GM11168 (cell line): ENCODE data around the gene EPHX1.

Experiments used
- in situ Hi-C: fragments of 300-500 bp; cut with MboI; formaldehyde crosslinking; loops from one replicate; pipeline ENCODE4 v1.12.0; 2022; ENCODE audit warnings: low sequenced_read_pairs; ENCODE audit not compliant: unreplicated experiment

EPHX1 gene

GRCh38 chr1:225857256-225857655, 47.3 kb downstream of the EPHX1 start:
- in situ Hi-C loops = no loop called here

DNA sequence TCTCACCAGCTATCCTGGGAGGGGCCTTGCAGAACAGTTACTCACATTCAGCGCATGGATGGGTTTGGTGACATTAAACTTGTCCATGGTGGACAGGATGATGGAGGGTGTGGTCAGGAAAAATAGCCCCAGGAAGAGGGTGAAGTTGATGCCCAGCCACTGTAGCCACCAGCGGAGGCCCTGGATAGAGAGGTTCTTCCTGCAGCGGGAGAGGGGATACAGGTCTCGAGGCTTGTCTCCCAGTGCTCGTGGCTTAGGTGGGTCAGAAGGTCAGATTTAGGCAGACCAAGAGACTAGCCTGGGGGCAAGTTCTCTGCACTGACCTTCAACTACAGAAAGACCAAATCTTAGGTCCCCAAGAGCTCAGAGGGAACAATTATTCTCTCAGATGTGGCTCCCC, 49.2 kb downstream of the EPHX1 start:
- in situ Hi-C loops = no loop called here

DNA sequence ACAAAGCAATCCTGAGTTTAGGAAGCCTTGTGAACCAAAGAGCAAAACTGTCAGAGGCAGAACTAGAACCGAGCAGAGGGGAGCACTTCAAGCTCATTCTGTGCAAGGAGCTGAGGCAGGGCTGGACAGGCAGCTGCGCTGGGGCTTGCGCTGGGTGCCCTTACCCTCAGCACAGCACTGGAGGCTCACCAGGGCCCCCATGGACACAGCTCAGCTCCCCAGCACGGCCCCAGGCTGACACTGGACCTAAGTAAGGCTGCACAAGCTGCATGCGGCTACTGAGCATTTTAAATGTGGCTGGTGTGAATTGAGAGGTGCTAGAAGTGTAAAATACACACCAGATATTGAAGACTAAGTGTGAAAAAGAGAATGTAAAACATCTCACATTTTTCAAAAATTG, 50.2 kb downstream of the EPHX1 start:
- in situ Hi-C loops = no loop called here

DNA sequence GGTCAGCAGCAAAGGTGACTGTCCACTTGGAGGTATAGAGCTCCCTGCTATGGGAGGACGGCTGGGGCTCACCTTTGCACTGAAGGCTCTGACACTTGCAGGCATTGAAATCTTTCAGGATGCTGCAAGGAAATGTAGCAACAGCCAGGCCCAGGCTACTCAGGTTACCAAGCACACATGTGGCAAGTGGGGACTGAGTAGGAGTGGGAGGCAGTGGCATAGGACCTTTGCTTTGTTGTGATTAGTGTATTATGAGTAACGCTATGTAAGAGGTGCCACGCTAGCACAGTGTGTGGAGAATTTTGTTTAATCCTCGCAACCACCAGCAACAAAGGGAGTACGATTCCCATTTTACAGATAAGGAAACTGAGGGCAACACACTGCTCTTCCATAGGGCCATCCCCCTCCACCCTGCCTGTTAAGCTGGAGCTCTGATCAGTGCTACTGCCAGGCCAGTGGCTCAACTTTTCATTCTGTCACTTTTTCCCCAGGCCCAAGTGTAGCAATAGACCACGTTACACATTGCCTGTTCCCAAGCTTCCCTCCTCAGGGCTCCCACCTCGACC, 51.0 kb downstream of the EPHX1 start:
- in situ Hi-C loops = no loop called here

DNA sequence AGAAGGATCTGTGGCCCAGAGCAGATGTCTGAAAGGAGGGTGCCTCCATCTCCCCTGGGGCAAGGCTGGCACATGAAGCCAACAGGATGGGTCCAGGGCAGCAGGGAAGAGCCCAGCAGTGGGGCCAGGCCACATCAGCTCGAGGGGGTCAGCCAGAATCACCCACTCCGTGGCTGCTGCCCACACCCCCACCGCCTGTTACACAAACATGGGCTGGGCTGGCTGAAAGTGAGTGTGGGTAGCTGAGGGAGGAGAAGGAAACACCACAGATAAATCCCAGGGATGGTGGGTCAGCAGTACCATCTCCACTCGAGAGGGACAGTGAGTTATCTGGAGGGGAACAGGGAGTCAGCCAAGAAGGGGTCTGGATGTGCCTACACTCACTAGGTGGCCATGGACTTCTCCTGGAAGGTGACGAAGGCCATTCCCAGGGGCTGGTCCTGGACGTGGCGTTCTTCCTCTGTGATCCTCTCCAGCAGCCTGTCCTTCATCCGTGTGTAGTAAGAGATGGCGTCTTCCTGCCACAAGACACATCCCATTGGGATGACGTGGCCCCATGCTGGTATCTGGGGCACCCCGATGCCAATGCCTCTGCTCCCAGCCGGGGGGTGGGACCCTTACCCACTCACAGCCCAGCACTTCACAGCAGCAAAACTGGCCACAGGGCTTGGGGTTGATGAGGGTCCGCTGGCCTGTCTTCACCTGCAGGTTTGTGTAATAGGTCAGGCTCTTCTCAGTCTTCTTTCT, 52.1 kb downstream of the EPHX1 start:
- in situ Hi-C loops = no loop called here

- in situ Hi-C loops = no loop called here
These were observed 52.6 kb downstream of the EPHX1 start for GRCh38 chr1:225862581-225862950.

DNA sequence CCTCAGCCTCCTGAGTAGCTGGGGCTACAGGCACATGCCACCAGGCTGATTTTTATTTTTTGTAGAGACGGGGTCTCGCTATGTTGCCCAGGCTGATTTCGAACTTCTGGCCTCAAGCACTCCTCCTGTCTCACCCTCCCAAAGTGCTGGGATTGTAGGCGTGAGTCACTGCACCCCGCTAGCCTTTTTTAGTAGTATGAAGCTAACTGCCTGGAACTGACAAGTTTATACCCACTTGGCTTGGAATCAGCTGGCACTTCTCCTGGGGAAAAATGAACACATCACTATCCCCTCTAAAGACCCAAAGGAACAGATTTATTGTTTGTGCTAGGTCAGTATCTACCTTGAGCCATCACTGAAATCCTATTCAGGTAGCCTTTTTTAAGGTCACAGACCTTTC, 53.2 kb downstream of the EPHX1 start:
- in situ Hi-C loops = no loop called here

DNA sequence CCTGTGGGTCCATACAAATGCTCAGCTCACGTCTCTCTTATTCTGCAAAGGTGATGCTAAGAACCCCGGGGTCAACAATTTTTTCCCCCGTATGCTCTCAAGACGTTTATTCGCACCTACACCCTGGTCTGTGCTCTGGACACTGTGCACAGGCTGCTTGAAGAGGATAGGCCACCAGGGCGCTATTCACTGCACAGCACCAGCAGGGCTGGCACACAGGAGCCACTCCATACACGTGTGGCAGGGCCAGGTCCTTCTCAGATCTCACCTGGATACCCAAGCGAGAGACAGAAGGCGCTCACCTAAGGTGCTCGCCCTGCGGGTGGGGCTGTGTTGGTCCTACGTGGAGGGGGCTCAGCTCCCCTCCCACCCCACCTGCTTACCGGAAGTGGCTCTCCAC, 55.6 kb downstream of the EPHX1 start:
- in situ Hi-C loops = no loop called here

DNA sequence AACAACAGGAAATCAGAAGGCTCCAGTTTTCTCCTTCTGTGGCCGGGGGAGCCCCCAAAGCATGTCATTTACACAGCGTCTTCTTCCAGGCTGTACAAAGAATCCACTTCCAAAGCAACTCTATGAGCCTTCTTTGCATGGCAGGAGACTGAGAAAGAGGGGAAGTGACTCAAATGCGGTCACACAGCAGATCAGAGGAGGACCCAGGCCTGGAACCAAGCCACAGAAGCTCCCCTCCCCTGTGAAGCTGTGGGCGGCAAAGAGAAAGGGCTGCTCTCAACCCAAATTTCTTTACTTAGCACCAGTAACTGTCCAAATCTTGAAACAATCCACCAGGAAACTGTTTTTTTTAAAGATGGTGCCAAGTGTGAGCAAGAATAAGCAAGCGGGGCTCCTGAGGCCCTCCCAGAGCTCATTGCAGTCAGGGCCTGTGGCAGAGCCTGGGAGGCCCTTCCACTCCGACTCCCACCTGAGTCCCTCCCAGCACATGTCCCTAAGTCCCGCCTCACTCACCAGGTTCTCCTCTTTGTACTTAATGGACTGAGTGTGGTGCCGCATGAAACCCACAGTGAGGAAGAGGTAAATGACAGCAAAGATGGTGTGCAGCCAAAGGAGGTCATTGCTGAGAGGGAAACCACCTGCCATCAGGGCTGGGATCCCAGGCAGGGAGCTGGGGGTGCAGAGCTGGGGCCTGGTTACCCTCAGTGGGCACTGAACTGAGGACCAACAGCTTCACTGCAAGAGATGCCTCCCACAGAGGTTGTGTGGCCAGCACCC, 56.3 kb downstream of the EPHX1 start:
- in situ Hi-C loops = no loop called here

DNA sequence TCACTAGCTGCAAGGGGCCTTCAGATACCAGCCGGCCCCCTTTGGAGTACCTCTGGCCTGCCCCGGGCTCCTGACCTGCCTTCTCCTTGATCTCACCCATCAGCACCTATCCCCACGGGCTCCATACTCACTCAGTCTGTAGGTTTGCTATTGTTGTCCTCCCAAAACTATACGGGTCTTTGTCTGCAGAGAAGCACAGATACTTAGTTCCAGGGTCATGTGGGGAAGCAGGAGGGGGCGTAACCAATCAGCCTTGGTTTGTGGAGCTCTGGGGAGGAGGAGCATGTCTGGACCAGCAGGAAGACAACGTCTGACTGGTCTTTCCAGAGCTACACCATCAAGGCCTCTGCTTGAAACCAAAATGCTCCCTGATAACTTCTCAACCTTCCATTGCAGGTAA, 57.1 kb downstream of the EPHX1 start:
- in situ Hi-C loops = no loop called here

GRCh38 chr1:225868631-225869330, 58.9 kb downstream of the EPHX1 start:
- in situ Hi-C loops = no loop called here

- in situ Hi-C loops = no loop called here
These were observed 61.0 kb downstream of the EPHX1 start for GRCh38 chr1:225870911-225871310.

- in situ Hi-C loops = no loop called here
These were observed 61.6 kb downstream of the EPHX1 start for GRCh38 chr1:225871359-225872074.

DNA sequence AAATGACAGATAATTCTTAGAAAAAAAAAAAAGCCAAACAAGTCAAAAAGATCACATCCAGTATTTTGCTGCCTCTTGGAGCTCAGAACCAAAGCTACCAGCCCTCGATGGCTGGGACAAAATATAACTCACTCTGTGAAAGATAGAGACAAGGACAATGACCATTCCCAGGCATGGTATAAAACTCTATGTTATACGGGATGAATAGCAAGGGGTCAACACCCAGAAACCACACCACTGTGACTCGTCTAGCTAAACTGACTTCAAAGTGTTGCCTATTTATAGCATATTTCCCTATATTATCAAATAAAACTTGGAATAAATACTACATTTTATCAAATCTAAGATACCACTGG, 62.1 kb downstream of the EPHX1 start:
- in situ Hi-C loops = no loop called here

GRCh38 chr1:225873281-225873850, 63.4 kb downstream of the EPHX1 start:
- in situ Hi-C loops = no loop called here

DNA sequence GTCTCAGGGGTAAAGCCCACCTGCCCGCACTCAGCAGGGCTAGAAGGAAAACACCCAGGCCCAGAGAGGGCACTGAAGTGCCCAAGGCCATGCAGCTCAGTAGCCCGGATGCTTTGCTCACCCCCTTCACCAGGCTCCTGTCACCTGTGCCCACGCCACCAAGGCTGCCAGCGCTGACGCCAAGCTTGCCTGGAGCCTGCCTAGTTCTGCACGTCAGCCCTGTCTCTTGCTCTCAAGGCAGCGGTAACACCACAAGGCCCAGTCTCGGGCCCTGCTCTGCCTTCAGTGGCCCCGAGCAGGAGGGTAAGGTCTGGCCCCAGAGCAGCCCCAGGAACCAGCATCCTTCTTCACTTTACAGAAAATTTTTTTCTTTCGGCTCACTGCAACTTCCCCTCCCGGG, 64.5 kb downstream of the EPHX1 start:
- in situ Hi-C loops = no loop called here

DNA sequence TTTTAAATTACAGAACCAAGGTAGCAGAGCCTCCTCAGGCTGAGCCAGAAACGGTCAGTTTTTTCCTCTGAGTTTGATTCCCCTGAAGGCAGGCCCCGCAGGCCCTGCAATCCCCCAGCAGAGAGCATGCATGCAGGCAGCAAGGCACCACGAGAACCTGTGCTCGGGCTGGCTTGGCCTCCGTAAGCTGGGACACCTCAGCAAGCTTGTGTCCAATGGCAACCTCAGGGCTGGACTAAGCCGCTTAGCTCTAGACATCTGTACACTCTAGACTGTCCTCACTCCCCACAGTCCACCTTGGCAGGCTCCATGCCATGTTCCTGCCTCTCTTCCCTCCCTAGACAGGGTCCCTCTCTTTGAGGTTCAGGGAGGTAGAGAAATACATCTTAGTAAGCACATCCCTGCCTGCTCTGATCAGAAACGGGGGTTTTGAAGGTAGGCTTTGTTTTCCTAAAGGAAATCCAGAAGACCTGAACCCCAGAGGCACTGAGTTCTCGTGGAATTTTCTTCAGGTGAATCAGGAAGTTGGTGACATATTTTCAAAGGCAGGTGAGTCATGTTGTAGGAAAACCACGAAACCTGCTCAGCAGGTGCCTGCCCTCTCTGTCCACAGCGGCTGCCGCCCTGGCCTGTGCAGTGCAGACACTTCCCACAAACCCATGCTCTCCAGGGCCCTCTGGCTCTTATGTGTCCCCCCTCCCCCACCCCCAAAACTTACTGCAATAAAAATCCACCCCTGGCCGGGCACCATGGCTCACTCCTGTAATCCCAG, 65.3 kb downstream of the EPHX1 start:
- in situ Hi-C loops = no loop called here

- in situ Hi-C loops = no loop called here
These were observed 67.1 kb downstream of the EPHX1 start for GRCh38 chr1:225876900-225877510.

DNA sequence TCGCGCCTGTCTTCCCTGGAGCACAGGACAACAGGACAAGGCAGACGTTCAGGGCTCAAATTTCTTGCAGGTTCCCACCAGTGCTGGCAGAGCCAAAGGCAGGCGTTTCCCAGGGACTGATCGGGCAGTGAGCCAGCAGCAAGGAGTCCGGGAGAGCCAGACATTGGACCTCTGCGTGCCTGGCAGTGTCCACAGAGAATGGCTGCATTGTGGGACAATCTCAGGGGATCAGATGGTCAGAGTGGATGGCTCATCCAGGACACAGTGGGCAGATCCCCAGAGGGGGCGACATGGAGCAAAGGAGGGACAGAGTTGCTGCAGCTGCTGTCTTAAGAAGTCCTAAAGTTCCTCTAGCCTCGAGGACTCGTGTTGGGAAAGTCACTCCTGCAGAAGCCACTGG, 67.7 kb downstream of the EPHX1 start:
- in situ Hi-C loops = no loop called here
